Left renal cortex interstitium (tissue), 4 donors: ENCODE data around the gene EFR3B. TPM values are rescaled to one million over a fixed set of nuclear protein-coding genes. Genes with fewer than 3 reads are reported as not detected.

ENCODE experiments used
- polyA plus RNA-seq, 4 donors: library from polyadenylated mRNA; unstranded; fragments of 120-200 nt; gene quantifications; one replicate each; pipeline ENCODE4 v1.2.1, GENCODE V29; 2013; ENCODE audit not compliant: insufficient read length in 4 of 4

The EFR3B gene
- polyA plus RNA-seq, 4 donors, result 4.8 to 8.8 (median 7.0) TPM

Other genes with a start within 250 kb of the EFR3B start
- 10 to 100 TPM; 31.1 to 48.4 (median 39.6) TPM for gene PTRHD1, start 248.7 kb upstream of the EFR3B start, polyA plus RNA-seq
- gene CENPO, start 248.7 kb upstream of the EFR3B start, polyA plus RNA-seq, result 10 to 100 TPM; 16.9 to 20.4 (median 18.8) TPM
- 10 to 100 TPM; 20.6 to 30.3 (median 23.7) TPM for gene ADCY3, start 121.8 kb upstream of the EFR3B start, polyA plus RNA-seq
- gene DNAJC27, start 70.1 kb upstream of the EFR3B start, polyA plus RNA-seq, result 10 to 100 TPM in 1 of 4 donors, 1 to 10 TPM in 3; 7.4 to 12.1 (median 9.5) TPM
- gene POMC, start 126.5 kb downstream of the EFR3B start, polyA plus RNA-seq, result 10 to 100 TPM in 1 of 4 donors, 1 to 10 TPM in 3; 5.0 to 12.5 (median 7.6) TPM